ENCODE data around the gene DDX41. TPM values are rescaled to one million over a fixed set of nuclear protein-coding genes. Genes with fewer than 3 reads are reported as not detected.
A peak's percentile ranks its signal among the peaks of the same experiment; 100 is the strongest.

DDX41 gene
- total and polyA plus RNA-seq, 7 donors: 47.8 to 78.4 (median 55.1) TPM

- Histone ChIP-seq H3K27me3 (no peaks in the 10 kb centered on the region), H3K9me3 (no peaks in the 10 kb centered on the region), H3K4me1 (peaks cover 0 to 28% (median 14%) of the 10 kb centered on the region in 4 donors), H3K36me3 (peaks cover 32 to 68% (median 49%) of the 10 kb centered on the region in 4 donors), H3K4me3 (no peak overlapping the region), H3K27ac (no peak overlapping the region)
- peak; percentile 52 for DNase-seq
- TF ChIP-seq EP300 (IDR thresholded peaks at IDR 0.05): no peak
- no peak for TF ChIP-seq CTCF (IDR thresholded peaks at IDR 0.05)
- TF ChIP-seq POLR2AphosphoS5 (IDR thresholded peaks at IDR 0.05): no peak
- TF ChIP-seq POLR2A (IDR thresholded peaks at IDR 0.05): no peak
- intact Hi-C loops (cut with DNase I): no loop called here
- 92 to 94% methylated on average over 3 of the region's 3 CpGs for WGBS, 2 donors
Measured at GRCh38 chr5:177520271-177520670, 3.5 kb upstream of the DDX41 start.

- peak overlapping the region in 1 of 4 donors; percentile 54 for H3K27ac ChIP-seq
- WGBS, 2 donors: 84 to 92% methylated on average over 13 of the region's 13 CpGs
- intact Hi-C loops (cut with DNase I): loop anchor here (10.0 kb wide), 1 partner anchor 205 kb away; the partner anchor contains the start of gene MXD3
- peaks cover 0 to 32% (median 16%) of the 10 kb centered on the region in 4 donors for H3K4me1 ChIP-seq
- no peak for TF ChIP-seq CTCF (IDR thresholded peaks at IDR 0.05)
- TF ChIP-seq POLR2A (IDR thresholded peaks at IDR 0.05): no peak
- TF ChIP-seq POLR2AphosphoS5 (IDR thresholded peaks at IDR 0.05): no peak
- TF ChIP-seq EP300 (IDR thresholded peaks at IDR 0.05): no peak
- no peaks in the 10 kb centered on the region for H3K27me3 ChIP-seq
- H3K4me3 ChIP-seq: no peak overlapping the region
- H3K9me3 ChIP-seq: no peaks in the 10 kb centered on the region
- DNase-seq: peak; percentile 52
- peaks cover 30 to 68% (median 48%) of the 10 kb centered on the region in 4 donors for H3K36me3 ChIP-seq
Measured at GRCh38 chr5:177519463-177520235, 2.9 kb upstream of the DDX41 start.

- no peak for DNase-seq
- H3K4me1 ChIP-seq: peaks cover 0 to 35% (median 16%) of the 10 kb centered on the region in 4 donors
- H3K27ac ChIP-seq: no peak overlapping the region
- H3K9me3 ChIP-seq: no peaks in the 10 kb centered on the region
- WGBS, 2 donors: 86 to 89% methylated on average over 7 of the region's 7 CpGs
- peaks cover 33 to 69% (median 59%) of the 10 kb centered on the region in 4 donors for H3K36me3 ChIP-seq
- intact Hi-C loops (cut with DNase I): loop anchor here (10.0 kb wide), 1 partner anchor 201 kb away; the partner anchor contains the start of gene MXD3
- H3K27me3 ChIP-seq: no peaks in the 10 kb centered on the region
- peak overlapping the region in 3 of 4 donors; percentile 64 to 87 (median 82) for H3K4me3 ChIP-seq
- TF ChIP-seq POLR2AphosphoS5 (IDR thresholded peaks at IDR 0.05) (no peak), EP300 (IDR thresholded peaks at IDR 0.05) (no peak), CTCF (IDR thresholded peaks at IDR 0.05) (no peak), POLR2A (IDR thresholded peaks at IDR 0.05) (no peak)
Measured at GRCh38 chr5:177515580-177515979, 1.2 kb downstream of the DDX41 start.

- Histone ChIP-seq H3K27ac (no peak overlapping the region), H3K36me3 (peaks cover 28 to 65% (median 49%) of the 10 kb centered on the region in 4 donors), H3K4me3 (no peak overlapping the region), H3K9me3 (no peaks in the 10 kb centered on the region), H3K27me3 (no peaks in the 10 kb centered on the region), H3K4me1 (peaks cover 0 to 30% (median 16%) of the 10 kb centered on the region in 4 donors)
- TF ChIP-seq POLR2AphosphoS5 (IDR thresholded peaks at IDR 0.05) (no peak), POLR2A (IDR thresholded peaks at IDR 0.05) (no peak), EP300 (IDR thresholded peaks at IDR 0.05) (no peak), CTCF (IDR thresholded peaks at IDR 0.05) (no peak)
- 95 to 96% methylated on average over 11 of the region's 11 CpGs for WGBS, 2 donors
- DNase-seq: no peak
- intact Hi-C loops (cut with DNase I): loop anchor here (10.0 kb wide), 1 partner anchor 200 kb away; the partner anchor contains the start of gene MXD3
Measured at GRCh38 chr5:177514541-177514940, 2.2 kb downstream of the DDX41 start.

Measured in sigmoid colon (tissue), 7 donors.